Colonic mucosa (tissue), 4 donors: ENCODE results near the gene STRBP. TPM values are rescaled to one million over a fixed set of nuclear protein-coding genes. Genes with fewer than 3 reads are reported as not detected.

Experiments used
- DNase-seq: peaks from one replicate; pipeline ENCODE4 v3.0.0-alpha.2; 2020
- H3K27ac ChIP-seq: fragments of 200-600 bp; one replicate; pipeline ENCODE4 v1.8.0; 2021
- H3K27me3 ChIP-seq: fragments of 200-600 bp; one replicate; pipeline ENCODE4 v1.8.0; 2021
- H3K36me3 ChIP-seq: fragments of 200-600 bp; one replicate; pipeline ENCODE4 v1.8.0; 2021
- H3K4me1 ChIP-seq: fragments of 200-600 bp; one replicate; pipeline ENCODE4 v1.8.0; 2021; ENCODE audit warnings: mild to moderate bottlenecking
- H3K4me3 ChIP-seq: fragments of 200-600 bp; one replicate; pipeline ENCODE4 v1.8.0; 2021
- H3K9ac ChIP-seq, 2 donors: one replicate each; pipeline ENCODE4 v1.7.0; 2013; ENCODE audit warnings: control low read depth in 2 of 2, low read depth in 2 of 2, low read length in 2 of 2
- H3K9me3 ChIP-seq: fragments of 200-600 bp; one replicate; pipeline ENCODE4 v1.8.0; 2021
- CTCF ChIP-seq: fragments of 200-600 bp; IDR thresholded peaks from one replicate; pipeline ENCODE4 v1.8.0; 2022; ENCODE audit warnings: antibody characterized with exemption, mild to moderate bottlenecking
- intact Hi-C: fragments of 100-400 bp; cut with DNase I; formaldehyde crosslinking; loops from one replicate; pipeline ENCODE4 v1.14.1; 2022
- total RNA-seq, 2 donors: library from RNA; stranded (reverse); fragmentation: NEBNext Ultra II Directional in 1 of 2; extraction: Animal tissue kit (Norgen Biotek cat#: 25700) in 1 of 2; gene quantifications; one replicate each; pipeline ENCODE4 v1.2.1, GENCODE V29; 2021
- donor health status: healthy.
- donor health status: DM: no; HTN: no; CAD: no.
- donor health status: DM: no; HTN: no; CAD: no.

STRBP gene
- total RNA-seq, 2 donors from 2014 or later = 37.5 to 53.5 TPM

GRCh38 chr9:123263227-123263626 lies 5.2 kb downstream of the STRBP start:
- intact Hi-C loops = no loop called here
- H3K36me3 ChIP-seq = no peaks in the 10 kb centered on the region
- no peak overlapping the region for H3K9ac ChIP-seq
- peaks cover 9% of the 10 kb centered on the region for H3K4me1 ChIP-seq
- DNase-seq = no peak
- H3K27me3 ChIP-seq = no peaks in the 10 kb centered on the region
- H3K4me3 ChIP-seq = no peak overlapping the region
- no peaks in the 10 kb centered on the region for H3K9me3 ChIP-seq
- no peak for TF ChIP-seq CTCF
- H3K27ac ChIP-seq = no peak overlapping the region

- no peak for TF ChIP-seq CTCF
These were observed 6.0 kb downstream of the STRBP start for GRCh38 chr9:123262338-123262737.

GRCh38 chr9:123261006-123261677 lies 7.2 kb downstream of the STRBP start:
- H3K27me3 ChIP-seq = no peaks in the 10 kb centered on the region
- no peak for DNase-seq
- no peaks in the 10 kb centered on the region for H3K9me3 ChIP-seq
- intact Hi-C loops = no loop called here
- H3K27ac ChIP-seq = peak overlapping the region; percentile 11
- no peak overlapping the region for H3K4me3 ChIP-seq
- H3K36me3 ChIP-seq = no peaks in the 10 kb centered on the region
- no peak for TF ChIP-seq CTCF
- H3K4me1 ChIP-seq = peaks cover 8% of the 10 kb centered on the region
- H3K9ac ChIP-seq = no peak overlapping the region

More at GRCh38 chr9:123262338-123262737, 6.0 kb downstream of the STRBP start:
- Histone ChIP-seq H3K9ac (no peak overlapping the region), H3K27me3 (no peaks in the 10 kb centered on the region), H3K9me3 (no peaks in the 10 kb centered on the region), H3K27ac (no peak overlapping the region), H3K4me1 (peaks cover 9% of the 10 kb centered on the region), H3K36me3 (no peaks in the 10 kb centered on the region), H3K4me3 (no peak overlapping the region)
- DNase-seq = no peak
- intact Hi-C loops = no loop called here

- DNase-seq = no peak
- TF ChIP-seq CTCF = no peak
- Histone ChIP-seq H3K4me1 (peaks cover under 1% of the 10 kb centered on the region), H3K9me3 (no peaks in the 10 kb centered on the region), H3K9ac (no peak overlapping the region), H3K4me3 (no peak overlapping the region), H3K27me3 (no peaks in the 10 kb centered on the region), H3K27ac (no peak overlapping the region), H3K36me3 (no peaks in the 10 kb centered on the region)
- intact Hi-C loops = no loop called here
These were observed 8.0 kb downstream of the STRBP start for GRCh38 chr9:123260340-123260739.

- Histone ChIP-seq H3K4me3 (no peak overlapping the region), H3K27me3 (no peaks in the 10 kb centered on the region), H3K9ac (no peak overlapping the region), H3K9me3 (no peaks in the 10 kb centered on the region), H3K4me1 (no peaks in the 10 kb centered on the region), H3K27ac (no peak overlapping the region), H3K36me3 (no peaks in the 10 kb centered on the region)
- peak; percentile 25 for DNase-seq
- intact Hi-C loops = no loop called here
- no peak for TF ChIP-seq CTCF
These were observed 11.1 kb downstream of the STRBP start for GRCh38 chr9:123257276-123257675.
